GM19467 (cell line): ENCODE measurements around the gene MAPKAPK3.
A peak's percentile ranks its signal among the peaks of the same experiment; 100 is the strongest.

Experiments
- ATAC-seq: cut with Tn5 transposase; IDR thresholded peaks from one replicate; pipeline ENCODE4 v1.9.1; 2021; ENCODE audit warnings: mild to moderate bottlenecking, moderate library complexity; ENCODE audit not compliant: unreplicated experiment

The MAPKAPK3 gene

GRCh38 chr3:50608278-50608677 lies 8.7 kb upstream of the MAPKAPK3 start:
- no peak for ATAC-seq

GRCh38 chr3:50609071-50609762 lies 7.7 kb upstream of the MAPKAPK3 start:
- no peak for ATAC-seq

DNA sequence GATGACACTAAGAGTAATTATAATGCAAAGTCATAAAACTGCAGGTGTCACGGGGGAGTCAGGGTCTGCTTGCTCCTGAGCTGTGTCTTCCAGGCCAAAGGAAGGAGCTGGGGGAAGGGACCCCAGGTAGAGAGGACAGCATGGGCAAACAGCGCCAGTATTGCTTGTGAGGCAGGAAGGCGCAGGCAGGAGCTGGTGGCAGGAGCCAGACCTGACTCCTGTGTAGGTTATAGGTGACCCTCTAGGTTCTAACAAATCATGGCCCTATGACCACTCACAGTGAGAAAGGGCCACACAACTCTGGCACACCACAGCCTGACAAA lies 7.2 kb upstream of the MAPKAPK3 start:
- no peak for ATAC-seq

- ATAC-seq = no peak
These were observed 6.6 kb upstream of the MAPKAPK3 start for GRCh38 chr3:50610181-50610971.

DNA sequence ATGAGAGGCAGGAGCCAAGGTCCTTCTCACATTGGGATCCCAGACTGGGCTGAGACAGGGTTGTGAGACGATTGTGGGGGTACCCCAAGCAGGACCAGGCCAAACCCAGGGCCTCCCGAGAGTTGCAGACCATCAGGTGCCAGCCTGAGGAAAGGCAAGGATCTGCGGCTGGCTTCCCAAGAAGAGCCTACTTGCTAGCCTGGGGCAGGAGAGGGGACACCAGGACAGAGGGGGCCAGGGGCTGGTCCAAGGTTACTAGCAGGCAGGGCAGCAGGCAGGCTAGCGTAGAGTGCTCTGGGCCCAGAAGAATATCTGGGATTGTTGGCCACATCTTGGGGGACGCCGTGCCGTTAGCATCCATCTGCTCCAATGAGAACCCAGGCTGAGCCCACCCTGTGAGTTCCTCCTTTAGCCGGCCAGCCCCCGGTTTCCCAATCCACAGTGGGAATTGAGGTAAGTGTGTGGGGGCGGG lies 5.9 kb upstream of the MAPKAPK3 start:
- no peak for ATAC-seq

- peak; percentile 57 for ATAC-seq
These were observed 5.3 kb upstream of the MAPKAPK3 start, which contains the start of gene CISH for GRCh38 chr3:50611464-50612233. Gene CISH, minus strand, starts transcription at chr3:50611774. Its CDS starts 124 bp downstream, at chr3:50611650.

GRCh38 chr3:50612234-50612882 lies 4.6 kb upstream of the MAPKAPK3 start:
- ATAC-seq = peak; percentile 6

GRCh38 chr3:50612970-50613846 lies 3.7 kb upstream of the MAPKAPK3 start:
- ATAC-seq = no peak

DNA sequence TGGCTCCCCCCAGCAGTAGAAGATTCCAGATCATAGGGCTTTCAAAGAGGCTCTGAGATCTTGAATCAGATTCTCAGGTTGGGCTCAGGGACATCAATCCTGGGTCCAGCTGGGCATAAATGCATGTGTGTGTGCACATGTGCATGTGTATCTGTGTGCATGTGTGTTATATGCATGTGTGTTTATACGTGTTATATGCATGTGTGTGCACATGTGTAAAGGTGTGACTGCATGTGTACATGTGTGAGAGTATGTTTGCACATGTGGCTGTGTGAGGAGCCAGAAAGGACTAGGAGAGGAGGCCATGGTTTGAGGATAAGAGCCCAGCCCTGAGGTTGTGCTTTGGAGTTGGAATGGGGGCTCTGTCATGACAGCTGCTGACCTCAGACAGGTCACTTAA lies 1.8 kb upstream of the MAPKAPK3 start:
- no peak for ATAC-seq

DNA sequence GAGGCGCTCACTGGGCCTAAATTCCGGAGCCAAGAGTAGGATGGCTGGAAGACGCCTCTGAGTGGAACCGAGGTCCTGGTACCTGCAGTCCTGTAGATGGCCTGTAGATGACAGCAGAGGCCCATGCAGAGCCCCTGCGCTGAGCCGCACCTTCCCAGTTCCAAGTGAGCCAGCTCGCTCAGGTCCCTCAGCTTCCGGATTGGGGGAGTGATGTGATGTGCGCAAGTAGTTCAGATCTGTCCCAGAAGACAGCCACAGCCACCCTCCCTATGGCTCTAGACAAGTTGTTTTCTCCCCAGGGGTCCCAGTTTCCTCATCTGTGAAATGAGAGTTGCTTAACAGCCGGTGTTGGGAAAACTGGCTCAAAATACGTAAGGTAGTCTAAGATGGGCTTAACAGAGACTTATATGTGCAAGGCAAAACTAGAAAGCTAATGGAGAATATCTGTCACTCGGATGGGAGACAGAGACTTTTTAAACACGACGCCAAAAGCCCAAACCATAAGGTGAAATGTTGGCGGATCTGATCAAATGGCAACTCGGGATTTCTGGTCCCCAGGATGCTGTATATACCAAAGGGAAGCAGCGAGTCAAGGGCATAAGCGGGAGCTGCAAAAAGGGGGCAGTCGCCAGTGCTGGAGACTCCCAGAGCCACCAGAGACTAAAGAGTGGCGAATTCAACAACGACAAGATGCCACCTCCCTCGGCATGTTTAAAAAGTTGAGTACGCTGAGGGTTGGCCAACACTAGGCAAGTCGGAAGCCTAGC lies 765 bp upstream of the MAPKAPK3 start:
- ATAC-seq = peak; percentile 26

DNA sequence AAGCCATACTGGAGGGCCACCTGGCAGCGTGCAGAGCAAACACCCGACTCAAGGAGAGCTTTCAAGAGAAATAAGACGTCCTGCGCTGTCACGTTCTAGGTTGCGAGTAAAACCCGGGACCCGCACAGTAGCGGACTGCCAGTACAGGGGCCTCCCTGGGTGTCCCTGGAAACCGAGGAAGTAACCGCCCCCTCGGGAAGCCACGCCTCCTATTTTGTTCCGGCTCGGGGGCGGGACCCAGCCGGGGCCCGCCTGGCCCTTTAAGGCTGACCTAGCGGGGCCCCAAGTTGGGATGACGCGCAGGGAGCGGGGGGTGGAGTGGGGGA lies 218 bp upstream of the MAPKAPK3 start:
- ATAC-seq = peak; percentile 52

DNA sequence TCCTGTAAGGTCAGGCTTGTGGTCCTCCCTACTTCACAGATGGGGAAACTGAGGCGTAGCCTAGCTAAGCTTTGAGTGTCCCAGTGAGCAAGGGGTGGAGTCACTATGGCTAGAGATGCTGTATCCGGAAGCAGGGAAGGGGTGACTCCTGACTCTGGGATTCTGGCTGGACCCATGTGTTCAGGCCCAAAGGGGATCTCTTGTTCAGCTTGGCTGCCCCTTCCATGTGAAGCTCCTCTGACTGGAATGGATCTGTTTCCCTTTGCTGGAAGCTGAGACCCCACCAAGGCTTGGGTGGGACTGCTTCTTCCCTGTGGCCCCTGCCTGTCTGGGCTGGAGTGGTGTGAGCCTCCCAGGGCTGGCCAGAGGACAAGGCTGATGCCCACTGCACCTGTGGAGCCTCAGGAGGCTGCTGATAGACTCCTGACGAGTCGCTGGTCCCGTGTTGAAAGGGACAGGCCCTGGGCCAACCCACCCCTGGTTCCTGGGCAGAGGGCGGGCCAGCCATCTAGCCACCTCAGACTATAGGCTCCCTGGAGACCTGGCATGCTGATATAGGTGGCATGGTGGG lies 1.0 kb downstream of the MAPKAPK3 start:
- no peak for ATAC-seq

- no peak for ATAC-seq
These were observed 3.5 kb downstream of the MAPKAPK3 start for GRCh38 chr3:50620420-50620819.

GRCh38 chr3:50620820-50621219 lies 3.9 kb downstream of the MAPKAPK3 start:
- no peak for ATAC-seq

DNA sequence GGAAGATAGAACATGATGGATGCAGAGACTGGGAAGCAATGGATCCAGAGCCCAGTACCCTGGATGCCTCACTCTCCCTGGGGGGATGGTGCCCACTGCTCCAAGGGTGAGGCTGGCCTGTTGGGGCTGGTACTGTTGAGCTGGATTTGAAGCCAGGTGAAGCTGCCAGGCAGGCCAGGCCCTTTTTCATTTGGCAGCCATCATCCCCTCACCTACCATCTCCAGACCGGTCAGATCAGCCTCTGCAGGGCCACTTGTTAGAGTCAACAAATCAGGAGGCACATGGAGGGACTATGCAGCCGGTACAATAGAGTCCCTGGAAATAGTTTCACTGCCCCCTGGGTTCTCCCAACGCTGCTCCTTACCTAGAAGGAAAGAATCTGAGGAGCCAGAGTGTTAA lies 5.9 kb downstream of the MAPKAPK3 start:
- no peak for ATAC-seq

DNA sequence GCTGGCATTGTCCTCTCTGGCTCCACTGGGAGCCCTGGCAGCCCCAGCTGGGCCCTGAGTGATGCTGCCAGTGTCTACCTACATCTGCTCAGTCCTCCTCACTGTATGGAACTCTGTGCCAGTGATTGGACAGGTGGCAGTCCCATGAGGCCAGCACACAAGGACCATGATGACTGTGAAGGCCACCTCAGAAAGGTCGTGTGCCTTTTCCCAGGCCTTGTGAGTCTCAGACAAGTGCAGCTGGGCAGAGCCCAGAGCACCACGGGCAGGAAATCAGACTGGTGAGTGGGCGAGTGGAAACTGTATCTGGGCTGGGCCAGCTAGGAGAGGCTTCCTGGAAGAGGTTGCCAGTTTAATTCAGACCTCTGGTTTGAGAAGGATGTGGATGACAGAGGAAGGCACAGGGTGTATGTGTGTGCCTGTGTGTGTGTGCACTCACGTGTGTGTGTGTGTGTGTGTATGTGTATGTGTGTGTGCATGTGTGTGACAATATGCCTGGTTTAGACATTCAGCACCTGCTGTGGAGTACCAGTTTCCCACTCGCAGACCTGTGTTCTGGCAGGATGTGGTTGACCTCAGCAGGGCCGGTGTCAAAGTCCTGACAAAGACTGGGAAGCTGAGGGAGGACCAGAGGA lies 7.0 kb downstream of the MAPKAPK3 start:
- no peak for ATAC-seq

DNA sequence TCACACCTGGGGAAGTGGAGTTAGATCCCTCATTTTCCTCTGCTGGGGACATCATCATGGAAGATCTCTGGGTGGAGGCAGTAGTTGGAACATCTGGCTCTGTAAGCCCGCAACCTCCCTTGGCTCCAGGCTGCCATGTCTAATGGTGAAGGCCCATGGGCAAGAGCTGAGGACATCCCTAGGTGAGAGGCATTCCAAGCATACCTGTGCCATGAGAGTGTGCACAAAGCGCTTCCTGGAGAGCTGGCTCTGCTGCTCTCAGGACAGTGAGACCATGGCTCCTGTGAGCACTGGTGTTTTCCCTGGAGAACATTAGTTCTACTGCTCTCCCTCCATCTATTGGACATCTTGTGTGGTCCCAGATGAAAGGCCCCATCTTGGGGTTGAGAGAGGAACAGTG lies 7.7 kb downstream of the MAPKAPK3 start:
- ATAC-seq = no peak

DNA sequence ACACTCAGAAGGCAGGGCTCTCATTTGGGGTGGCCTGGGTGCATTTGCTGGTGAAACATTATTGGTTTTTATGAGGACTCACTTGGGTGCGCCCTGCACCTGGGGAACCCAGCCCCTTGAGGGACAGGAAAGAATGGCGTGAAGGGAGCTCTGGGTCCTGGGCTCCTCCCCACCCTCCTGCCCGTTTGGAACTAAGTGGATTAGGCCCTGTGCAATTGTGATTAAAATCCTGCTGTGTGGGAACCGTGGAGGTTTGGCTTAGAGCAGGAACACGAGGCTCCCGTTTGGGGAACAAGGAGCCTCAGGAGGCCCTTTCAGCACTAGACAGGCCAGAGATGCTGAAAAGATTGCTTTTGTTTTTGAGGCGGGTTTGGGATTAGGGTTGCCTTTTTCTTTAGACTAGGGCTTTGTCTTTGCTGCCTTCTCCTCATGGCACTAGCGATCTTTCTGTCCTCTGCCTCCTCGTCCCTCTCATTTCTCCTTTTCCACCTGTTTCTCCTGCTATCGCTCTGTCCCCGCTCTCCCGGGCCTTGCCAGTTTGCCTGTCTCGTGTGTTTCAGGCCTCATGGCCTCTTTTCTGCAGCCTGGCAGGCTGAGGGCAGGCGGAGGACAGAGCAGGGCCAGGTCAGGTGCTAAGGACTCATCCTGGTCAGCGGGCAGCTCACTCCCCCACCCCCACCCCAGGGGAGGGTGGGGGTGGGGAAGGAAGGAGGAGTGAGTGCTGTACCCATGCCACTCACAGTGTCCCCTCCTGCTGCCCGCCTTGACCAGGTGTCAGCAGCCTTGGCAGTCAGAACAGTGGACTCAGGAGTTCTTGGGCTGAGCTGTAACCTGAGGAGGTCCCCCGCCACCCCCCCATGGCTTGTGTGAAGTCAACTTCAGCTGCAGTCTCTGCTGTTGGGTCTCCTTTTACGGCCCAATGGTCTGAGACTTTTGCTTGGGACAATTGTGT lies 8.6 kb downstream of the MAPKAPK3 start:
- ATAC-seq = no peak
